Measurements from ENCODE around the gene KCNJ10.

DNA sequence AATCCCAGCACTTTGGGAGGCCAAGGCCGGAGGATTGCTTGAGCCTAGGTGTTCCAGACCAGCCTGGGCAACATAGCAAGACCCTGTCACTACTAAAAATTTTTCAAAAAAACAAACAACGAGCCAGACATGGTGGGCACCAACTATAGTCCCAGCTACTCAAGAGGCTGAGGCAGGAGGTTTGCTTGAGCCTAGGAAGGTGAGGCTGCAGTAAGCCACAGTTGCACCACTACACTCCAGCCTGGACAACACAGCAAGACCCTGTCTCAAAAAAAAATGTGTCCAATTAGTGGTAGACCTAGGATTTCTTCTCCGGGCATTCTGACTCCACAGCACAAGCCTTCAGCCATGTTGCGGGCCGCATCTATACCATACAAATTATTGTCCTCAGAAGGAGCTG is 35.2 kb upstream of the KCNJ10 start:
- TF ChIP-seq, protein P1, sequence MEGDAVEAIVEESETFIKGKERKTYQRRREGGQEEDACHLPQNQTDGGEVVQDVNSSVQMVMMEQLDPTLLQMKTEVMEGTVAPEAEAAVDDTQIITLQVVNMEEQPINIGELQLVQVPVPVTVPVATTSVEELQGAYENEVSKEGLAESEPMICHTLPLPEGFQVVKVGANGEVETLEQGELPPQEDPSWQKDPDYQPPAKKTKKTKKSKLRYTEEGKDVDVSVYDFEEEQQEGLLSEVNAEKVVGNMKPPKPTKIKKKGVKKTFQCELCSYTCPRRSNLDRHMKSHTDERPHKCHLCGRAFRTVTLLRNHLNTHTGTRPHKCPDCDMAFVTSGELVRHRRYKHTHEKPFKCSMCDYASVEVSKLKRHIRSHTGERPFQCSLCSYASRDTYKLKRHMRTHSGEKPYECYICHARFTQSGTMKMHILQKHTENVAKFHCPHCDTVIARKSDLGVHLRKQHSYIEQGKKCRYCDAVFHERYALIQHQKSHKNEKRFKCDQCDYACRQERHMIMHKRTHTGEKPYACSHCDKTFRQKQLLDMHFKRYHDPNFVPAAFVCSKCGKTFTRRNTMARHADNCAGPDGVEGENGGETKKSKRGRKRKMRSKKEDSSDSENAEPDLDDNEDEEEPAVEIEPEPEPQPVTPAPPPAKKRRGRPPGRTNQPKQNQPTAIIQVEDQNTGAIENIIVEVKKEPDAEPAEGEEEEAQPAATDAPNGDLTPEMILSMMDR (IDR thresholded peaks at IDR 0.05), result no peak
- no peak for TF ChIP-seq POLR2AphosphoS5 (IDR thresholded peaks at IDR 0.05)
